Measurements from ENCODE around the gene FAM118A.
A peak's percentile ranks its signal among the peaks of the same experiment; 100 is the strongest.
"Not testable (repeated sequence)": the region's sequence is repeated elsewhere in the genome, so short reads cannot be mapped to it uniquely, and the experiment has no call there.

FAM118A gene

DNA sequence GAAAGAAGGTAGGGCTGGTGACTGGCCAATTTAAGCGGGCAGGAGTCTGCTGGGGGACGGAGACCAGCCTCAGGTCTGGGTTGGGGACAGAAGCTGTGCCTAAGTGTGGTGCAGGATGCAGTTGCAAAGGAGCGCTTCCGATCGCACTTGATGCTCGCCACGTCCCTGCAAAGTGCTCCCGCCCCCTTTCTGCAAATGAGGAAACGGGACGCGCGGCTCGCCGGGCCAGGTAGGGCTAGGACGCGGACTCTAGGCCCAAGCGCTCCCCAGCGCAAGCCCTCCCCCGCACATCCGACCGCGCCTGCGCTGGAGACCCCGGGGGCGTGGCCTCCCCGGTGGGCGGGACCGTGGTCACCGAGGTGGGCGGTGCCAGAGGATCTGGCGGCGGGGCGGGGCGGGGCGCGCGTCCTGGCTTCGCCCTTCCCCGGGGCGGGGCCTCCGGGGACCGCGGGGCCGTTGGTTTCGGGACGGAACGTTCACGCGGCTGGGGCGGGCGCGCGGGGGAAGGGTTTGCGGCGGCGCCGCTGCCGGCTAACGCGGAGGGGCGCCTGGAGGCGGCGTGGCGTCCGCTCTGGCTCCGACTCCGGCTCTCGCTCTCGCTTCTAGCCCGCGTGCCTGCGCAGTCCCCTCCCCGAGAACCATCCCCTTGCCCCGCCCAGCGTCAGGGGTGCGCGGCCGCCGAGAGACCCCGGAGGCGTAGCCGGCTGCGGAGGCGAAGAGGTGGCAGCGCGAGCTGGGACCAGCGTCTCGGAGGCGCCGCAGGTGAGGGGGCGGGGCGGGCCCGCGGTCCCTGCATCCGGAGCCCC is at the start of gene FAM118A:
FAM118A (plus strand) TSS at position 513 of the 806 bp plus-strand sequence. CDS start 12,446 bp downstream, outside the sequence.
- H3K27ac ChIP-seq, result peak within 1 kb of the TSS; percentile 80
- TF ChIP-seq CTCF (IDR thresholded peaks at IDR 0.05; ENCODE audit: low read depth, low read length), result 0 out of 2 replicates have a peak, but pooled peaks have one; percentile 16
- H3K27me3 ChIP-seq (ENCODE audit: insufficient read depth, low read depth, severe bottlenecking), result no peaks in the 10 kb centered on the region
- no peaks in the 10 kb centered on the region for H3K9me3 ChIP-seq (ENCODE audit: severe bottlenecking)
- H3K4me3 ChIP-seq (ENCODE audit: low read depth, low read length), result peak within 1 kb of the TSS; percentile 83
- H3K36me3 ChIP-seq, result peaks cover 9% of the 10 kb centered on the region
- peak; percentile 91 for DNase-seq

GRCh38 chr22:45260395-45260759 is 49.4 kb upstream of the FAM118A start:
- not testable (repeated sequence) for H3K9me3 ChIP-seq (ENCODE audit: severe bottlenecking); H3K36me3 ChIP-seq; H3K27me3 ChIP-seq (ENCODE audit: insufficient read depth, low read depth, severe bottlenecking); DNase-seq; H3K27ac ChIP-seq; H3K4me3 ChIP-seq (ENCODE audit: low read depth, low read length)

DNA sequence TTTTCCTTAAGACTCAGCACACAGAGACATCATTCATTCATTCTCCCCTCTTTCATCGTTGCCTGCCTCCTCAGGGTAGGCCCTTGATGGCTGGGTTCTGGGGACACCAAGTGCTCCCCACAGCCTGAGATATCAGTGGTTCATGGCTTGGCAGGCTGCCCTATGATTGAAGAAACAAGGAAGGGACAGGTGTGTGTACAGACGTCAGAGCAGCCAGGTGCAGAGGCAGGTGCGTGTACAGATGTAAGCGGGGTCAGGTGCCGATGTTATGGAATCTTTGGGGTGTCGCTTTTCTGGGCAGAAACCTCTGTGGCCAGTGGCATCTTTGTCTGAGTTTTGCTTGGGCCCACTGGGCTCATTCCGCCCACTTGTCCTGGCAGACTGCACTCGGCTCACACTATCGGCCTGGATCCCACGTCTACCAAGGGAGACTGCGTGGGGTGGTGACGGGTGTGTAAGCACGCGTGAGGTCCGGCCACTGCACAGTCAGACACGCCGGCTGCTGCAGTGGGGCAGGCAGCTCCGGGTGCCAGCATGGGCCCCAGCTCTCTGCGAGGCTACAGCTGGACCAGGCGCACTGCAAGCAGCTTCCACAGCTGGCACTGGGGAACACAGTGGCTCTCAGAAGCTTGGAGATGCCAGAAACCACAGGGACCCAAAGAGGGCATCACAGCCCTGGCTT is 48.2 kb upstream of the FAM118A start:
- TF ChIP-seq CTCF (IDR thresholded peaks at IDR 0.05; ENCODE audit: low read depth, low read length), result no peak
- no peak for DNase-seq
- no peak overlapping the region for H3K4me3 ChIP-seq (ENCODE audit: low read depth, low read length)
- H3K27me3 ChIP-seq (ENCODE audit: insufficient read depth, low read depth, severe bottlenecking), result no peaks in the 10 kb centered on the region
- no peaks in the 10 kb centered on the region for H3K36me3 ChIP-seq
- H3K27ac ChIP-seq, result no peak overlapping the region
- no peaks in the 10 kb centered on the region for H3K9me3 ChIP-seq (ENCODE audit: severe bottlenecking)

GRCh38 chr22:45262195-45262930 is 47.4 kb upstream of the FAM118A start:
- H3K36me3 ChIP-seq, result no peaks in the 10 kb centered on the region
- no peaks in the 10 kb centered on the region for H3K9me3 ChIP-seq (ENCODE audit: severe bottlenecking)
- H3K27ac ChIP-seq, result no peak overlapping the region
- no peak for TF ChIP-seq CTCF (IDR thresholded peaks at IDR 0.05; ENCODE audit: low read depth, low read length)
- no peak overlapping the region for H3K4me3 ChIP-seq (ENCODE audit: low read depth, low read length)
- DNase-seq, result no peak
- H3K27me3 ChIP-seq (ENCODE audit: insufficient read depth, low read depth, severe bottlenecking), result no peaks in the 10 kb centered on the region

DNA sequence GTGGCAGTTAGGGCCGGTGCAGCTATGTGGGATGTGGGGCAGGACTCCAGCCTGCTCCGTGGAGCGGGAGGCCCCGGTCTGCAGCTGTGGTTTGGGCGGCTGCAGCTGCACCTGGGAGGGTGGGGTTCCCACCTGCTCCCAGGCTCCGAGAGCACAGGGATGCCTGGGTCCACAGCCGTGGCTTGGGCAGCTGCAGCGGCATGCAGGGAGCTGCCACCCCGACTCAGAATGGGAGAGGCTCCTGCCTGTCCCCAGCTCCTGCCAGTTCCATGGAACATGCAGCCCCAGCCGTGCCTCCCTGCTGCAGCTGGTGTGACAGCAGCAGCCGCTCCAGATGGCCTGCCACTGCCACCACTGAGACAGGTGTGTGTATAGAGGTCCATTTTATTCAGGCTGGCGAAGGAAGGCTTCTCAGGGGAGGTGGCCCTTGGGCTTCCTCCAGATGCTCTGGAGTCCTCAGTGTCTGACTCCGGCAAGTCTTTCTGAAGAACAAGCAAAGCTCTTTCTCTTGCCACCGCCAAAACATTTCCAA is 46.7 kb upstream of the FAM118A start:
- Histone ChIP-seq H3K27me3 (ENCODE audit: insufficient read depth, low read depth, severe bottlenecking) (no peaks in the 10 kb centered on the region), H3K27ac (peak overlapping the region; percentile 44; the same call in 1 of the 2 replicates), H3K4me3 (ENCODE audit: low read depth, low read length) (no peak overlapping the region), H3K9me3 (ENCODE audit: severe bottlenecking) (no peaks in the 10 kb centered on the region), H3K36me3 (no peaks in the 10 kb centered on the region)
- no peak for DNase-seq
- no peak for TF ChIP-seq CTCF (IDR thresholded peaks at IDR 0.05; ENCODE audit: low read depth, low read length)
